NCI-H82 treated with DMSO at 0.1 percent for 48 hours (cell line): ENCODE data around the gene TMEM11.
"Not testable (repeated sequence)": the region's sequence is repeated elsewhere in the genome, so short reads cannot be mapped to it uniquely, and the experiment has no call there.

Source experiments
- DNase-seq: peaks from one replicate; lab custom pipeline; 2025; ENCODE audit not compliant: unreplicated experiment; lab: John Stamatoyannopoulos, UW

The TMEM11 gene

GRCh38 chr17:21212826-21213637 is 929 bp downstream of the TMEM11 start:
- DNase-seq, result no peak

DNA sequence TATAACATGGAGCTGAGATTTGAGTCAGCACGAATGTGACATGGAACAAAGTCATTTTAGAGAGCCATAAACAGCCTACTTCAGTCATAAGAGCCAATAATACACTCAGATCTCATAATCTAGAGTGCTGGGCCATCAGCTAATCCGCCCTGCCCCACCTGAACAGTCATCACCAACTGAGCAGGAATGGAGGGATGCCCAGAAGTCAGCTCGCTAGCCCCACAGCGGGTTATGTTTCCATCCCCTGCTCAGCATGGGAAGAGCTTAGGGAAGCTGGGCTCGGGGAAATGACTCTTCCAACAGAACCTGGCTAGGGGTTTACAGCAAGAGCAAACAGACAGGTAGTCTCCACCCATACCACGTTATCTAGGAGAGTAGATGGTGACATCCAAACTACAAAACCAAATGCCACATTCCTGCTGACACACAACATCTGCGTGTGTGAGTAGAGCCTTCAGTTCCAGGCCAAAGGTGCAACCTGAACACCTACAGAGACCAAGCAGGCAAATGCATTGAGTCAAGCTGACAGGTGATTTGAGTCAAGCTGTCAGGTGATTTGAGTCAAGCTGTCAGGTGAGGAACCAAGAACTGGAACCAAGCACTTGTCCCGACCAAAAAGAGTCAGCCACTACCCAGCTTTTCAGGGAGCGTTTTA is 2.0 kb downstream of the TMEM11 start:
- DNase-seq, result no peak

- peak; percentile 72 for DNase-seq
Observed at GRCh38 chr17:21210411-21211076, 3.4 kb downstream of the TMEM11 start.

DNA sequence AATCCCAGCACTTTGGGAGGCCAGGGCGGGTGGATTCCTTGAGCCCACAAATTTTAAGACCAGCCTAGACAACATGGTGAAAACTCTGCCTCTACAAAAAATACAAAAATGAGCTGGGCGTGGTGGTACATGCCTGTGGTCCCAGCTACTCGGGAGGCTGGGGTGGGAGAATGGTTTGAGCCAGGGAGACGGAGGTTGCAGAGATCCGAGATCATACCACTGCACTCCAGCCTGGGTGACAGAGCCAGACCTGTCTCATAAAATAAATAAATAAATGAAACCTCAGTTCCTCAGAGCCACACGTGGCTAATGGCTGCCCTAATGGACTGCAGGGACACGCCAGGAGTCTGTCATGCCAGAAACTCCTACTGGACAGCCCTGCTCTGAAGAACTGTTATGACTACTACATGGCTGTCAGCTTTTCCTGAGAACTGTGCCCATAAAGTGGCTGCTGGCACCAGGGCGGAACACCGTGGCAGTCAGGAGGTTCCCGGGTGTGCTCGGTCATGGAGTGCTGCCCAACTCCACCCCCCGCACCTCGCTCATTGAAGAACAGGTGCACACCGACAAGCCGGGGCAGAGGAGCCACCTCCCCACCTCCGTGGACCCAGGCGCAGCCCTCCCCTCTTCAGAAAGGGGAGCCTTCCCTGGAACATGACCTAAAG is 4.3 kb downstream of the TMEM11 start:
- DNase-seq, result no peak

DNA sequence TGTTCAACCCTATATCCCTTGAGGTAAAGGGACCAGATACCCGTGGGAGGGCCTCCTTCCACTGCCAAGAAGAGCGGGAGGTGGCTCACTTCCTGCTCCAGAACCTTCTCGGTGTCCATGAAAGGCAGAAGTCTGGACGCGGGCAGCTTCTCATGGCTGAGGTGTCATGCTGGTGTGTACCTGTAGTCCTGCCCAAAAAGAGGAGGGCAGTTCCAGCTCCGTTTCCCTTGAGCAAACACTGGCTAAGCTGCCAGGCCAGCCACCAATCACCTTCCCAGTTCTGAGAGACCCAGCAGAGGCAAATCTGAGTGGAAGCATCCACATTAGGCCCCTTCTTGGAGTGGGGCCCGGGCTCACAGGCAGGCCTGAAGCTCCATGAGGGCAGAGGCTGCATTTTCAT is 5.6 kb downstream of the TMEM11 start:
- no peak for DNase-seq

DNA sequence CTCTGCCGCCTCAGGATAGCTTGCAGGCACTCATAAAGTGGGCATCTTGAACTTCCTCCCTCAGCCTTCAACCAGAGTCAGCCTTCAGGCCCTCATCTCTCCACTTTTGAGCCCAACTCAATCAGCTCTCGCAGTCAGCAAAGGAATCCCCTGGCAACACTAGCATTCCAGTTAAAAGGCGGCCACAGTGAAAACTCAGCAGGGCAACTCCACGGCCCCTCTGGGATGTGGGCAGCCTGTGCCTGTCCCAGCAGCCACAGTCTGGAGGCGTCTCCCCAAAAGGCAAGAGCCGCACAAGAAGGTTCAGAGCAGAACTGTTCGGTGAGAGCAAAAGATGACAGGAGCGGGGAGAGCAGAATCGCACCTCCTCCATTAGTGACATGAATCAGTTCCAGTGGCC is 9.0 kb downstream of the TMEM11 start:
- DNase-seq, result no peak

- DNase-seq, result no peak
Observed at GRCh38 chr17:21202512-21202911, 11.4 kb downstream of the TMEM11 start.

DNA sequence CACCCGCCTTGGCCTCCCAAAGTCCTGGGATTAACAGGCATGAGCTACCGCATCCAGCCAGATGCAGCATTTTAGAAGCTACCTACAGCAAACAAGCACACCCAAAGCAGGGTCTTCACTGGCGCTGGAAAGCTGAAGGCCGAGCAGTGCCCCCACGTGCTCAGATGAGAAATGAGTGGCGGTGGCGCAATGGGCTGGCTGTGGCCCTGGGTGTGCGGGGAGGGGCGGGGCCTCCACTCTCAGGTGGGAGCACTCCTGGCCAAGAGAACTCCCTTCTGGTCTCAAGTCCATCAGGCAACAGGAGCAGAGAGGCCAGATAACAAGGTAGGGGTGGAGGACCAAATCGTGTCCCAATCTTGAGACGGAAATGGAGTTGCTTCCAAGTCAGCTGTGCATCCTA is 12.1 kb downstream of the TMEM11 start:
- DNase-seq, result no peak

DNA sequence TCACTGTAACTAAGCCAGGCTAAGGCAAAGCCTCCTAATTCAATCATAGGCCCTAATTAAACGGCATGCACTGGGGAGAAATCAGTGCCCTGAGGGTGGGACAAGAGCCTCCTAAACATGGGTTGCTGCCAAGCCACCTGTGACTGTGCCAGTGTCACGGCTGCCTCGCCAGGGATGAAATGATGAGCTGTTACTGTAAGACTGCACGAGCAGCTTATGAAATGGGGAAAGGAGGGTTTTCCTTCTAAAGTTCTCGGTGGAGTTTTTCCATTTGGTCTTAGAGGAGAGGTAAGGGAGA is 12.7 kb downstream of the TMEM11 start:
- DNase-seq, result peak; percentile 14

DNA sequence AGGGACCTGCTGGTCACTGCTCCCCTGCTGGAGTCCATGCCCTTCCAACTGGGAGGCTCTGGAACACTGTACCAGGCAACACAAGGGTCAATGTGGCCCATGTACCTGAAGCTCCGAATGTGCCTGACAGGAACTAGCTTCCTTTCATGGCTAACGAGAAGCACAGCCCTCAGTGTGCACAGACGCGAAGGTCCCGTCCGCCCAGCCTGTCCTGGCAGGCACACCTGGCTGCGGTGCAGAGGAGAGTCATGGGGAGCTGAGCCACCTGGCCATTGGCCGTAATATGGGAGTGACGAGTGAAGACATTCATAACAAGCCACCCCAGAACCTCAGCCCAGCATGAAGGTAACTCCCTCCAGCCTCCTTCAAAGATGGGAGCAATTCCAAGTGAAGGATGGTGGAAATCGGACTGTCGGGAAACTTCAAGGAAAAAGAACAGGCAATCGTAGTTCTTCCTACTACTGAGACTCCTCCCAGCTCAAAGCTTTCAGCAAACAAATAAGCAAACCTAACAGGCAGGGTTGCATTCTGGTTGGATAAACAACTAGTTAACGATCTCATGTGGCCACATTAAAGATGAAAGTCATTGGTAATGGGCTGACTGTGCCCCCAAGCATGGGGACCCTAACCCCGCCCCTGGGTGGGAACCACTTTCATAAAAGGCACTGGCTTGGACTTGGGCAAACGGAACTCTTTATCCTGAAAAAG is 13.2 kb downstream of the TMEM11 start:
- DNase-seq, result no peak

- no peak for DNase-seq
Observed at GRCh38 chr17:21199856-21200255, 14.1 kb downstream of the TMEM11 start.

DNA sequence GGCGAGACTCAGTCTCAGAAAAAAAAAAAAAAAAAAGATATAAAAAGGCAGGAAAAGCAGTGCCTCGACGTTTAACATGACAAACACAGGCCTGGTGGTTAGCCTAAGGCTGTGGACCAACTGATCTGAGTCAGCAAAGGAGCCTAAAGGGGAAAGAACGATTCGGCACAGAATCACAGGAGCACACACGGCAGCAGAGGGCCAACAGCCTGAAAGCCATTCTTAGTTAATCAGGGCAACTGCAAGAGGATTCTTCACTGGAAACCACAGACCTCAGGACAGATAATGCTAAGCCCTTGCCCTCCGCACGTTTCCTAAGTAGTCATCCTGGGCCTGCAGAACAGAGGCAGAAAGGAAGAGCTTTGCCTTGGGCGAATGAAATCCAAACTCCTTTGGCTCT is 14.7 kb downstream of the TMEM11 start:
- no peak for DNase-seq

- no peak for DNase-seq
Observed at GRCh38 chr17:21198411-21198810, 15.6 kb downstream of the TMEM11 start.

DNA sequence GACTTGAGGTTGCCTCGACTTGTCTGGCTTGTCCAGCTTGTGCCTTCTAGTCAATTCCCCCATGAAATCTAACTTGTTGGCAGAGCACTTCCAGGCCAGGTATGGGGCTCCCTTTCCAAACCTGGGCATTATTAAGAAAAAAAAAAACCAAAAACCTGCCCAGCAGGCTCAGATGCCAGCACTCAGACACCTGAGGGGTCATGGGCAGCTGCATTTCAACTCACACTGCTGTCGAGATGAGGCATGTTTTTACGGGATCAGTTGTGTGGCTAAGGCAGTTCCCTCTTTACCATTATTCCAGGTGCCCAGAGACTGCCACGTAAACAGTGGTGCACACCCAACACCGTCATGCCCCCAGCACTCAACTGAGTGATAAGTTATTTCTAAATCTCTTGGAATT is 17.8 kb downstream of the TMEM11 start:
- DNase-seq, result no peak

- no peak for DNase-seq
Observed at GRCh38 chr17:21194703-21195102, 19.3 kb downstream of the TMEM11 start.

GRCh38 chr17:21194226-21194625 is 19.7 kb downstream of the TMEM11 start:
- no peak for DNase-seq

- DNase-seq, result no peak
Observed at GRCh38 chr17:21193031-21193430, 20.9 kb downstream of the TMEM11 start.

DNA sequence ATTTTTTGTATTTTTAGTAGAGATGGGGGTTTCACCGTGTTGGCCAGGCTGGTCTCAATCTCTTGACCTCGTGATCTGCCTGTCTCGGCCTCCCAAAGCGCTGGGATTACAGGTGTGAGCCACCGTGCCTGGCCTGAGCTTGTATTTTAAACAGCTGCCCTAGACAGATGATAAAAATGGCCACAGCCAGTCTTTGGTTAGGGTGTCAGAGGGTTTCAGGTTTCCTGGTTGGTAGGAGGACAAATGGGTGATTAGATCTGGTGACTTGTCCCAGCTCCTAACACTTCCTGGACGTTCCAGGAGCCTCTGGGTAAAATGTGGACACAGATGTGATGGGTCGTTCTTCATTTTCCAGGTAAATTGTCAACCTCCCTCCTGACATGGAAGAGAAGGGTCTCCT is 21.5 kb downstream of the TMEM11 start:
- DNase-seq, result not testable (repeated sequence)

GRCh38 chr17:21191698-21192097 is 22.3 kb downstream of the TMEM11 start:
- no peak for DNase-seq

DNA sequence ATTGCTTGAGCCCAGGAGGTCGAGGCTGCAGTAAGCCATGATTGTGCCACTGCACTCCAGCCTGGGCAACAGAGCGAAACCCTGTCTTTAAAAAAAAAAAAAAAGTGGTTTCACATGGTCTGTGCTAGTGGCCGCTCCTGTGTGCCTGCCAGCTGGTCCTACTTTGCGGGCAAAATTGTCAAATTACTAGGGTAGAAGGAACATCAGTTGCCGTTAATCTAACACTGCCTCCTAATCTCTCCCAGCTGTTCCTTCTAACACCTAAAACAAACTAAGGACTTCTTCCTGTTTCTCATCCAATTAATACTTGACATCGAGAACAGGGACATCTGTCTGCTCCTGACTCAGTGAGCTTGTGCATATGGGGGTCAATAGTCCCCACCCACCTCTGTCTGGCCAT is 23.9 kb downstream of the TMEM11 start:
- peak; percentile 94 for DNase-seq

GRCh38 chr17:21189361-21189760 is 24.6 kb downstream of the TMEM11 start:
- DNase-seq, result no peak
